Spleen (tissue), 11 donors: ENCODE results near the gene MTMR3. TPM values are rescaled to one million over a fixed set of nuclear protein-coding genes. Genes with fewer than 3 reads are reported as not detected.
"Not testable (repeated sequence)": the region's sequence is repeated elsewhere in the genome, so short reads cannot be mapped to it uniquely, and the experiment has no call there.

Experiments used
- DNase-seq: peaks from one replicate; pipeline ENCODE4 v3.0.0-alpha.2; 2020
- H3K27ac ChIP-seq, 8 donors: fragments of 200-600 bp; sonication (generic) in 7 of 8; 1 replicate in 4 of 8; 2 replicates in 4 of 8; pipeline versions ENCODE4 v1.5.0 to v1.8.0; 2016 to 2021; ENCODE audit warnings: inconsistent platforms in 4 of 8, mild to moderate bottlenecking in 4 of 8, moderate library complexity in 1 of 8
- H3K27me3 ChIP-seq, 7 donors: fragments of 200-600 bp; sonication (generic) in 6 of 7; replicated peaks in 1 of 7; 1 replicate in 4 of 7; 2 replicates in 3 of 7; pipeline versions ENCODE4 v1.5.0 to v1.8.0; 2016 to 2021; ENCODE audit warnings: inconsistent platforms in 3 of 7, mild to moderate bottlenecking in 1 of 7
- H3K36me3 ChIP-seq, 6 donors: fragments of 200-600 bp; sonication (generic) in 5 of 6; 1 replicate in 4 of 6; 2 replicates in 2 of 6; pipeline versions ENCODE4 v1.5.0 to v1.8.0; 2016 to 2021; ENCODE audit warnings: inconsistent platforms in 2 of 6
- H3K4me1 ChIP-seq, 6 donors: fragments of 200-600 bp; sonication (generic) in 5 of 6; 1 replicate in 3 of 6; 2 replicates in 3 of 6; pipeline versions ENCODE4 v1.5.0 to v1.8.0; 2016 to 2021; ENCODE audit warnings: inconsistent platforms in 3 of 6
- H3K4me3 ChIP-seq, 8 donors: fragments of 200-600 bp; sonication (generic) in 7 of 8; 1 replicate in 4 of 8; 2 replicates in 4 of 8; pipeline versions ENCODE4 v1.5.0 to v1.8.0; 2016 to 2021; ENCODE audit warnings: inconsistent platforms in 4 of 8, mild to moderate bottlenecking in 4 of 8, moderate library complexity in 2 of 8
- H3K9me3 ChIP-seq, 8 donors: fragments of 200-600 bp; sonication (generic) in 7 of 8; 1 replicate in 4 of 8; 2 replicates in 4 of 8; pipeline versions ENCODE4 v1.5.0 to v1.8.0; 2016 to 2021; ENCODE audit warnings: inconsistent platforms in 4 of 8
- POLR2A ChIP-seq, 3 donors: fragments of 450-650 bp; IDR thresholded peaks; one replicate each; pipeline ENCODE4 v1.5.1; 2017; ENCODE audit warnings: antibody characterized with exemption in 3 of 3, mild to moderate bottlenecking in 1 of 3
- POLR2AphosphoS5 ChIP-seq, 3 donors: sonication (generic); formaldehyde crosslinking; IDR thresholded peaks; one replicate each; pipeline ENCODE4 v1.5.1; 2017; ENCODE audit warnings: antibody characterized with exemption in 3 of 3
- WGBS, 5 donors: extraction: QIAGEN DNeasy Blood & Tissue Kit in 3 of 5; methylation state at CpG; one replicate each; pipeline versions ENCODE4 v1.1.5 to v1.1.7; 2013 to 2018; 5-methylcytosine and 5-hydroxymethylcytosine counted together
- intact Hi-C: fragments of 100-400 bp; cut with DNase I; formaldehyde crosslinking; loops from one replicate; pipeline ENCODE4 v1.15.0; 2023; ENCODE audit warnings: low total_unique reads
- polyA plus RNA-seq, 3 donors: library from polyadenylated mRNA; stranded (reverse); fragments of 200-250 nt; gene quantifications; one replicate each; pipeline ENCODE4 v1.2.1, GENCODE V29; 2013
- total RNA-seq, 7 donors: library from RNA; depleted of rRNA in 3 of 7; stranded (reverse); fragments of >200 nt in 3 of 7; fragmentation: NEBNext Ultra II Directional in 4 of 7; extraction: Animal tissue kit (Norgen Biotek cat#: 25700) in 4 of 7; gene quantifications; one replicate each; pipeline versions ENCODE4 v1.1.0 to v1.2.1, GENCODE V29; 2016 to 2021
- TF ChIP-seq, protein P1 (sequence below), 11 experiments: fragments of 200-600 bp in 7 of 11; fragments of 450-650 bp in 4 of 11; sonication (generic) in 4 of 11; IDR thresholded peaks in 8 of 11; conservative IDR thresholded peaks in 3 of 11; 1 replicate in 7 of 11; 2 replicates in 4 of 11; pipeline versions ENCODE4 v1.4.0 to v1.8.0; 2016 to 2021; ENCODE audit warnings: antibody characterized with exemption in 11 of 11, inconsistent platforms in 4 of 11, mild to moderate bottlenecking in 1 of 11
- donor health status: healthy with polysubstance abuse.
- donor health status: DM: no; HTN: no; CAD: no; lungs with moderate emphysema.
- donor health status: DM: no; HTN: no; CAD: no.
- donor health status: Bipolar disorder and iron deficiency.
- donor health status: healthy.
- donor health status: DM: no; HTN: no; CAD: no.
- donor health status: DM: yes; HTN: yes; CAD: no.

Gene MTMR3
- total and polyA plus RNA-seq, 10 donors: 5.3 to 137 (median 76.2) TPM

GRCh38 chr22:29860006-29860766, 22.8 kb upstream of the MTMR3 start:
- Histone ChIP-seq H3K27me3 (no peaks in the 10 kb centered on the region), H3K9me3 (no peaks in the 10 kb centered on the region), H3K36me3 (no peaks in the 10 kb centered on the region), H3K4me3 (peak overlapping the region in 1 of 8 donors; percentile 21), H3K4me1 (peaks cover 0 to 32% (median 0%) of the 10 kb centered on the region in 6 donors), H3K27ac (peak overlapping the region in 7 of 8 donors; percentile 8 to 90 (median 67))
- intact Hi-C loops: no loop called here
- WGBS, 5 donors: 34 to 65% (median 51%) methylated on average over 2 of the region's 2 CpGs
- TF ChIP-seq POLR2AphosphoS5 (IDR thresholded peaks at IDR 0.05) (no peak), POLR2A (IDR thresholded peaks at IDR 0.05) (no peak)
- TF ChIP-seq, protein P1, sequence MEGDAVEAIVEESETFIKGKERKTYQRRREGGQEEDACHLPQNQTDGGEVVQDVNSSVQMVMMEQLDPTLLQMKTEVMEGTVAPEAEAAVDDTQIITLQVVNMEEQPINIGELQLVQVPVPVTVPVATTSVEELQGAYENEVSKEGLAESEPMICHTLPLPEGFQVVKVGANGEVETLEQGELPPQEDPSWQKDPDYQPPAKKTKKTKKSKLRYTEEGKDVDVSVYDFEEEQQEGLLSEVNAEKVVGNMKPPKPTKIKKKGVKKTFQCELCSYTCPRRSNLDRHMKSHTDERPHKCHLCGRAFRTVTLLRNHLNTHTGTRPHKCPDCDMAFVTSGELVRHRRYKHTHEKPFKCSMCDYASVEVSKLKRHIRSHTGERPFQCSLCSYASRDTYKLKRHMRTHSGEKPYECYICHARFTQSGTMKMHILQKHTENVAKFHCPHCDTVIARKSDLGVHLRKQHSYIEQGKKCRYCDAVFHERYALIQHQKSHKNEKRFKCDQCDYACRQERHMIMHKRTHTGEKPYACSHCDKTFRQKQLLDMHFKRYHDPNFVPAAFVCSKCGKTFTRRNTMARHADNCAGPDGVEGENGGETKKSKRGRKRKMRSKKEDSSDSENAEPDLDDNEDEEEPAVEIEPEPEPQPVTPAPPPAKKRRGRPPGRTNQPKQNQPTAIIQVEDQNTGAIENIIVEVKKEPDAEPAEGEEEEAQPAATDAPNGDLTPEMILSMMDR (IDR thresholded peaks at IDR 0.05 in 8 of 11, conservative IDR thresholded peaks at IDR 0.05 in 3 of 11): no peak
- DNase-seq: no peak

- Histone ChIP-seq H3K4me1 (peaks cover 0 to 21% (median 0%) of the 10 kb centered on the region in 6 donors), H3K9me3 (no peaks in the 10 kb centered on the region), H3K36me3 (no peaks in the 10 kb centered on the region), H3K4me3 (no peak overlapping the region), H3K27me3 (no peaks in the 10 kb centered on the region), H3K27ac (peak overlapping the region in 2 of 8 donors; percentile 83 to 90)
- no peak for TF ChIP-seq POLR2A (IDR thresholded peaks at IDR 0.05)
- TF ChIP-seq POLR2AphosphoS5 (IDR thresholded peaks at IDR 0.05): no peak
- TF ChIP-seq, protein P1 (IDR thresholded peaks at IDR 0.05 in 8 of 11, conservative IDR thresholded peaks at IDR 0.05 in 3 of 11): no peak
- no peak for DNase-seq
- intact Hi-C loops: no loop called here
- 90 to 97% (median 92%) methylated on average over 2 of the region's 2 CpGs for WGBS, 5 donors
Measured at GRCh38 chr22:29861672-29862297, 21.2 kb upstream of the MTMR3 start.

DNA sequence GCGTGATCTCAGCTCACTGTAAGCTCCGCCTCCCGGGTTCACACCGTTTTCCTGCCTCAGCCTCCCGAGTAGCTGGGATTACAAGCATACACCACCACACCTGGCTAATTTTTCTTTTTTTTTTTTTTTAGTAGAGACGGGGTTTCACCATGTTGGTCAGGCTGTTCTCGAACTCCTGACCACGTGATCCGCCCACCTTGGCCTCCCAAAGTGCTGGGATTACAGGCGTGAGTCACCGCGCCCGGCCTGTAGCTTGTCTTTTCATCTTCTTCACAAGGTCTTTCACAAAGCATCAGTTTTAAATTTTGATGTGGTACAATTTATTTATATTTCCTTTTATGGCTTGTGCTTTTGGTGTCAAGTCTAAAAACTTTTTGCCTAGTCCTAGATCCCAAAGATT, 17.4 kb upstream of the MTMR3 start:
- H3K36me3 ChIP-seq, intact Hi-C loops, H3K4me3 ChIP-seq, DNase-seq, H3K27me3 ChIP-seq, H3K9me3 ChIP-seq, H3K4me1 ChIP-seq, H3K27ac ChIP-seq: not testable (repeated sequence)
- WGBS, 5 donors: 86 to 95% (median 90%) methylated on average over 13 of the region's 13 CpGs

GRCh38 chr22:29867260-29867659, 15.7 kb upstream of the MTMR3 start:
- no peak for DNase-seq
- Histone ChIP-seq H3K4me3 (no peak overlapping the region), H3K27me3 (no peaks in the 10 kb centered on the region), H3K4me1 (peaks cover 0 to 9% (median 0%) of the 10 kb centered on the region in 6 donors), H3K9me3 (no peaks in the 10 kb centered on the region), H3K27ac (no peak overlapping the region), H3K36me3 (no peaks in the 10 kb centered on the region)
- intact Hi-C loops: no loop called here
- TF ChIP-seq POLR2AphosphoS5 (IDR thresholded peaks at IDR 0.05) (no peak), POLR2A (IDR thresholded peaks at IDR 0.05) (no peak)
- TF ChIP-seq, protein P1 (IDR thresholded peaks at IDR 0.05 in 8 of 11, conservative IDR thresholded peaks at IDR 0.05 in 3 of 11): no peak
